Caco-2 (cell line): ENCODE results near the gene ALDH7A1. TPM values are rescaled to one million over a fixed set of nuclear protein-coding genes. Genes with fewer than 3 reads are reported as not detected.

Experiments used
- BruUV-seq: library from RNA; stranded (reverse); fragments of 400-500 nt; replicated peaks from 2 replicates; lab custom pipeline; 2021; lab: Mats Ljungman, UMichigan
- CTCF ChIA-PET: fragments of 300-600 bp; sonication (Branson Sonifier 250); formaldehyde crosslinking; loops from one replicate; lab custom pipeline; 2022; ENCODE audit warnings: antibody characterized with exemption; lab: Charles Lee
- POLR2A ChIA-PET: fragments of 300-600 bp; sonication (Branson Sonifier 250); formaldehyde crosslinking; loops from one replicate; lab custom pipeline; 2022; ENCODE audit warnings: antibody characterized with exemption; lab: Charles Lee
- DNase-seq, 2 experiments: peaks; one replicate each; pipeline versions ENCODE4 v3.0.0 to v3.0.0-alpha.2; 2020 to 2022
- H3K27me3 ChIP-seq: replicated peaks from 2 replicates; pipeline ENCODE4 v1.6.0; 2011; ENCODE audit warnings: low read length; ENCODE audit not compliant: control insufficient read depth, insufficient read depth
- H3K36me3 ChIP-seq: 2 replicates; pipeline ENCODE4 v1.5.1; 2011; ENCODE audit warnings: low read length; ENCODE audit not compliant: control insufficient read depth, insufficient read depth
- H3K4me1 ChIP-seq: fragments of 250-450 bp; sonication (Bioruptor Pico); 2 replicates; pipeline ENCODE4 v1.5.1; 2020; ENCODE audit warnings: mild to moderate bottlenecking
- H3K4me3 ChIP-seq: 2 replicates; pipeline ENCODE4 v1.5.1; 2011; ENCODE audit warnings: low read depth, mild to moderate bottlenecking, control low read depth, low read length
- H3K9me3 ChIP-seq: fragments of 250-450 bp; sonication (Bioruptor Pico); 2 replicates; pipeline ENCODE4 v1.5.1; 2020; ENCODE audit warnings: mild to moderate bottlenecking, moderate library complexity
- H3K27ac Mint-ChIP-seq: one replicate; pipeline ENCODE4 v1.8.0; 2022; ENCODE audit warnings: mixed read lengths; ENCODE audit not compliant: unreplicated experiment
- H3K27me3 Mint-ChIP-seq: one replicate; pipeline ENCODE4 v1.8.0; 2022; ENCODE audit warnings: mixed read lengths; ENCODE audit not compliant: insufficient read depth, unreplicated experiment
- H3K36me3 Mint-ChIP-seq: one replicate; pipeline ENCODE4 v1.8.0; 2022; ENCODE audit warnings: mild to moderate bottlenecking, mixed read lengths; ENCODE audit not compliant: insufficient read depth, unreplicated experiment
- H3K4me1 Mint-ChIP-seq: one replicate; pipeline ENCODE4 v1.8.0; 2022; ENCODE audit warnings: low read depth, mixed read lengths; ENCODE audit not compliant: unreplicated experiment
- H3K4me3 Mint-ChIP-seq: one replicate; pipeline ENCODE4 v1.8.0; 2022; ENCODE audit warnings: mild to moderate bottlenecking, moderate library complexity, mixed read lengths; ENCODE audit not compliant: unreplicated experiment
- H3K9me3 Mint-ChIP-seq: one replicate; pipeline ENCODE4 v1.8.0; 2022; ENCODE audit warnings: mixed read lengths; ENCODE audit not compliant: unreplicated experiment
- CTCF ChIP-seq, 2 experiments: fragments of 200-600 bp in 1 of 2; IDR thresholded peaks; 1 replicate in 1 of 2; 2 replicates in 1 of 2; pipeline versions ENCODE4 v1.5.1 to v1.8.0; 2011 to 2022; ENCODE audit warnings: antibody characterized with exemption in 1 of 2, control low read depth in 1 of 2, inconsistent platforms in 1 of 2, low read depth in 1 of 2, low read length in 1 of 2, mild to moderate bottlenecking in 1 of 2, moderate library complexity in 1 of 2; ENCODE audit not compliant: insufficient read depth in 1 of 2, severe bottlenecking in 1 of 2, unreplicated experiment in 1 of 2
- intact Hi-C: fragments of 100-400 bp; cut with micrococcal nuclease; formaldehyde crosslinking; loops from one replicate; pipeline ENCODE4 v1.10.0; 2022; ENCODE audit not compliant: unreplicated experiment
- total RNA-seq: library from RNA; stranded (reverse); gene quantifications from 2 replicates; pipeline ENCODE4 v1.2.3, GENCODE V29; 2022

Gene ALDH7A1
- total RNA-seq, 1 experiment from 2014 or later = 204 TPM

- H3K9me3 Mint-ChIP-seq = no peaks in the 10 kb centered on the region
- intact Hi-C loops = no loop called here
- no peak overlapping the region for H3K4me3 Mint-ChIP-seq
- Histone ChIP-seq H3K4me3 (no peak overlapping the region), H3K4me1 (0 out of 2 replicates have a peak, but pooled peaks cover 3% of the 10 kb centered on the region), H3K27me3 (no peaks in the 10 kb centered on the region), H3K9me3 (no peaks in the 10 kb centered on the region), H3K36me3 (peaks cover 4% of the 10 kb centered on the region)
- no peaks in the 10 kb centered on the region for H3K4me1 Mint-ChIP-seq
- no peak for TF ChIP-seq CTCF (IDR thresholded peaks at IDR 0.05; ENCODE audit: insufficient read depth in 1 of 2, low read depth in 1 of 2, low read length in 1 of 2, severe bottlenecking in 1 of 2, unreplicated experiment in 1 of 2)
- no peak overlapping the region for H3K27ac Mint-ChIP-seq
- DNase-seq = no peak
- no TSS peak for BruUV-seq
- ChIA-PET CTCF (no interaction called here), POLR2A (no interaction called here)
- H3K27me3 Mint-ChIP-seq = no peaks in the 10 kb centered on the region
- H3K36me3 Mint-ChIP-seq = peaks cover 46% of the 10 kb centered on the region
Measured at GRCh38 chr5:126542441-126542840, 52.6 kb downstream of the ALDH7A1 start.

DNA sequence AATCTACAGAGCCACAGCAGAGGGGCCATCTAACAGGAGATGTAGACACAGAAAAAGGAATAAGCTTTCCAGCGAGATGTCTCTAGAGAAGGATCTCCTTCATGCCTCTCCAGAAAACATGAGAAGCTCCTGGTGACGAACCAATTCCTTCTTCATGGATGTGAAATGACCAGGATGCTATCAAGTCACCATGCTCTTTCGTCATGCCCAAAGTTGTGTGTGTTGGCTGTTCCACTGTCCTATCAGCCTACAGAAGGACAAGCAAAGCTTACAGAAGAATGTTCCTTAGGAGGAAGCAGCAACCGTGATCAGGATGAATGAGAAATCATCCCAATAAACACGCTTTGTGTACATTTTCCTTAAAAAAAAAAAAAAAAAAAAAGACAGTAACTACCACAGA is 54.4 kb downstream of the ALDH7A1 start:
- Mint-ChIP-seq H3K27ac (no peak overlapping the region), H3K9me3 (no peaks in the 10 kb centered on the region), H3K27me3 (no peaks in the 10 kb centered on the region), H3K4me3 (no peak overlapping the region), H3K36me3 (peaks cover 28% of the 10 kb centered on the region), H3K4me1 (no peaks in the 10 kb centered on the region)
- POLR2A ChIA-PET = interaction anchor here (0.5 kb wide), 1 partner anchor 49 kb away, joined by 3 read pairs; no protein-coding TSS in a partner anchor
- H3K4me1 ChIP-seq = 0 out of 2 replicates have a peak, but pooled peaks cover 3% of the 10 kb centered on the region
- no peaks in the 10 kb centered on the region for H3K9me3 ChIP-seq
- CTCF ChIA-PET = interaction anchor here (0.7 kb wide), 2 partner anchors 79 to 189 kb away, joined by 3 to 12 read pairs; no protein-coding TSS in a partner anchor
- intact Hi-C loops = no loop called here
- TF ChIP-seq CTCF (IDR thresholded peaks at IDR 0.05; ENCODE audit: insufficient read depth in 1 of 2, low read depth in 1 of 2, low read length in 1 of 2, severe bottlenecking in 1 of 2, unreplicated experiment in 1 of 2) = no peak
- H3K4me3 ChIP-seq = no peak overlapping the region
- H3K27me3 ChIP-seq = no peaks in the 10 kb centered on the region
- H3K36me3 ChIP-seq = no peaks in the 10 kb centered on the region
- DNase-seq = no peak
- BruUV-seq = TSS peak; percentile 3

DNA sequence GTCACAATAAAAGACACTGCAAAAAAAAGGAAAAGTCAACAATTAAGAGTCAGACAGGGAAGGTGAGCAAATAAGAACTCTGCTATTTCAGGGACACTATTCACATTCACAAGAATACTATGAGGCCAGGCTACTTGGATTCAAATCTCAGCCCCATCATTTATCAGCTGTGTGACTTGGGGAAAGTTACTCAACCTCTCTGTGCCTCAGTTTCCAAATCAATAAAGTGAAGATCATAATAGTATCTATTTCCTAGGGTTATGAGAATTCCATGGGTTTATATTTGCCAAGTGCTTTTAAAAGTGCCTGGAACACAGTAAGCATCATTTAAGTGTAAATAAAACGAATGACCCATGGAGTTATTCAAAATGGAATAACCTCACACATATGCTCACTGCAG is 56.4 kb downstream of the ALDH7A1 start:
- Histone ChIP-seq H3K4me3 (no peak overlapping the region), H3K36me3 (no peaks in the 10 kb centered on the region), H3K27me3 (no peaks in the 10 kb centered on the region), H3K9me3 (no peaks in the 10 kb centered on the region), H3K4me1 (no peaks in the 10 kb centered on the region)
- no TSS peak for BruUV-seq
- intact Hi-C loops = loop anchor here (2.0 kb wide), 2 partner anchors 48 to 304 kb away; no protein-coding TSS in a partner anchor
- H3K9me3 Mint-ChIP-seq = no peaks in the 10 kb centered on the region
- H3K36me3 Mint-ChIP-seq = peaks cover 11% of the 10 kb centered on the region
- no peaks in the 10 kb centered on the region for H3K4me1 Mint-ChIP-seq
- ChIA-PET POLR2A (no interaction called here), CTCF (interaction anchor here (0.6 to 1.7 kb wide), 11 partner anchors 39 to 958 kb away, joined by 3 to 12 read pairs (median 5); partner anchors contain the start of gene ALDH7A1)
- TF ChIP-seq CTCF (IDR thresholded peaks at IDR 0.05; ENCODE audit: insufficient read depth in 1 of 2, low read depth in 1 of 2, low read length in 1 of 2, severe bottlenecking in 1 of 2, unreplicated experiment in 1 of 2) = no peak
- no peak overlapping the region for H3K27ac Mint-ChIP-seq
- DNase-seq = no peak
- H3K27me3 Mint-ChIP-seq = no peaks in the 10 kb centered on the region
- no peak overlapping the region for H3K4me3 Mint-ChIP-seq
